Suppressor macrophage treated with lipopolysaccharide for 4 hours (primary cell): ENCODE results near the gene EZR.

ENCODE experiments used
- DNase-seq: peaks from one replicate; pipeline ENCODE4 v3.0.0-alpha.2; 2020

Gene EZR

GRCh38 chr6:158819213-158819976 is at the start of gene EZR:
Gene EZR (minus strand): TSS chr6:158819368. CDS start chr6:158818093, 1,275 bp downstream.
- peak; percentile 75 for DNase-seq

GRCh38 chr6:158868122-158868480 is 48.9 kb upstream of the EZR start:
- DNase-seq = no peak

- DNase-seq = no peak
These were observed 48.4 kb upstream of the EZR start for GRCh38 chr6:158867381-158868121.

- DNase-seq = no peak
These were observed 46.6 kb upstream of the EZR start for GRCh38 chr6:158865769-158866168.

- DNase-seq = no peak
These were observed 44.5 kb upstream of the EZR start for GRCh38 chr6:158863646-158864045.

- DNase-seq = no peak
These were observed 42.7 kb upstream of the EZR start for GRCh38 chr6:158861686-158862381.

- DNase-seq = no peak
These were observed 41.2 kb upstream of the EZR start for GRCh38 chr6:158860279-158860865.

GRCh38 chr6:158856261-158856660 is 37.1 kb upstream of the EZR start:
- DNase-seq = no peak

- peak; percentile 37 for DNase-seq
These were observed 35.3 kb upstream of the EZR start for GRCh38 chr6:158854214-158855101.

GRCh38 chr6:158853880-158854213 is 34.7 kb upstream of the EZR start:
- no peak for DNase-seq

- peak; percentile 84 for DNase-seq
These were observed 34.1 kb upstream of the EZR start for GRCh38 chr6:158853072-158853879.

- no peak for DNase-seq
These were observed 33.3 kb upstream of the EZR start for GRCh38 chr6:158852312-158853071.

- DNase-seq = no peak
These were observed 31.6 kb upstream of the EZR start for GRCh38 chr6:158850807-158851115.

GRCh38 chr6:158849899-158850806 is 31.0 kb upstream of the EZR start:
- DNase-seq = peak; percentile 84

- no peak for DNase-seq
These were observed 29.3 kb upstream of the EZR start for GRCh38 chr6:158848490-158848895.

- DNase-seq = no peak
These were observed 28.6 kb upstream of the EZR start for GRCh38 chr6:158847786-158848185.

GRCh38 chr6:158847012-158847529 is 27.9 kb upstream of the EZR start:
- DNase-seq = peak; percentile 18

- peak; percentile 19 for DNase-seq
These were observed 24.8 kb upstream of the EZR start for GRCh38 chr6:158843751-158844683.
